ENCODE results near the gene CTTNBP2.

The CTTNBP2 gene

GRCh38 chr7:117870448-117871130 is 2.7 kb downstream of the CTTNBP2 start:
- no peak for DNase-seq

- no peak for DNase-seq
Measured at GRCh38 chr7:117869374-117869773, 3.9 kb downstream of the CTTNBP2 start.

- DNase-seq = no peak
Measured at GRCh38 chr7:117863618-117864017, 9.6 kb downstream of the CTTNBP2 start.

GRCh38 chr7:117862378-117862777 is 10.9 kb downstream of the CTTNBP2 start:
- DNase-seq = no peak

GRCh38 chr7:117859246-117859812 is 13.9 kb downstream of the CTTNBP2 start:
- no peak for DNase-seq

DNA sequence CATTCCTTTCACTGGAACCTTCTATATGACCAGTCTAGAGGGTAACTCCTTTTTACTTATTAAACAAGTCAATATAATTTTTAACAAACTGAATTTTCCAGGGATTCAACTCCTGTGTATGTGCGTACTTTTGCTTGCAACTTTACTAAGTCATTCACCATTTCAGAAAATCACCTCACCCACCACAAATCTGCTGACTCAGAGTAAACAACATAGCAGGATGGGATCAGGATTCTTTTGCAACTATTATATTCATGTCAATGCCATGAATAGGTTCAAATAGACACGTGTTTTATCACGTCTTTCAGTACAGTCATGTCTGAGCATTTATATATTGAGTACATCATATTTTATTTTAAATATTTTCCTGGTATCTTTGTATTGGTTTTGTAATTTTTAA is 14.5 kb downstream of the CTTNBP2 start:
- DNase-seq = no peak

DNA sequence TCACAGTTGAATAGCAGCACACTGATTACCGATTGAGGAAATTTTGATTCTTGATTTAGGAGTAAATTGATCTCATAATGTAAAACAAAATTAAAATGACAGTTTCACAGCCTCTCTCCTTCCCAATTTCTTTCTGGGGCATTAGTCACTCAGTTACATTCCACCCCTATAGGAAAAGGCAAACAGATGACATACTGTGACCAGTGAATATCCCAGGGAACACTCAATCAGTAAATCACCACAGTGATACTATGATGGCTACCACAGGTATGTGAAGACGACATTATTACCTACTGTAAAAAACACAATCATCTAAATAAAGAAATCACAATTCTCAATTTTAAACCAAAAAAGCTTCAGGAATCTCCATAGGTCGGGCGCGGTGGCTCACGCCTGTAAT is 15.5 kb downstream of the CTTNBP2 start:
- DNase-seq = no peak

DNA sequence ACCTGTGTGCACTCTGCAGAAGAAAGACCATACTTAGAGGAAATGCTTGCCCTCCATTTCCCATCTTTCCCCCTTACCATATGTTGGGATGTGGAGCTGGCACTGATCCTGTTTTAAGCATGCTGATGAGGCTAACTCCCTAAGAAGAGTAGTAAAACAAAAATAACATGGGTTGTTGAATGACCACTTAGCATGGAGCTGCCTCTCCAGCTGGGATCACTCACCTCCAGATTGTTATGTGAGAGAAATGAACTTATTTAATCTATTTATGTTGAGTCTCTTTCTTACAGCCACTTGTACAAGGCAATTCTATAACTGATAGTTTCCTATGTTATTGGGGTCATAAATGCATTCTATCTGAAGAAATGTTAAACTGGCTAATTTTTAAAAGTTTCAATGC is 17.0 kb downstream of the CTTNBP2 start:
- DNase-seq = no peak

- no peak for DNase-seq
Measured at GRCh38 chr7:117854186-117854585, 19.1 kb downstream of the CTTNBP2 start.

- DNase-seq = no peak
Measured at GRCh38 chr7:117848941-117849340, 24.3 kb downstream of the CTTNBP2 start.

DNA sequence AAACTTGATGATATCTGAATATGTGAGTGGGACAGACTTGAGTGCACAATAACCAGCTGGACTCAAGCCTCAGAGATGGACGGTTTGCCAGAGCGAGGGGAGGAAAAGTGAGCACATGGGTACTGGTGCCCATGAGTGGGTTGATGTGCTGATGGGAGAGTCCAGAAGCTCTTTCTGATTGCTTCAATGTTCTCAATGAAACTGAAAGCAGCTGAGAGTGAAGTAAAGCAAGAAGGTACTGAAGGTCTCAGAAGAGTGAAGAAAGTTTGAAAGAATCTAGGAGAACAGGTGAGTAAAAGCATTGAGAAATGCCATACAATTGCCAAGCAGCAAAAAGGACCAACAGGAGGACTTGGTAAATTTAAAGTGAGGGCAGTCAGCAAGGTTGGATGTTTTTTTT is 28.6 kb downstream of the CTTNBP2 start:
- DNase-seq = no peak

- DNase-seq = no peak
Measured at GRCh38 chr7:117841611-117842010, 31.6 kb downstream of the CTTNBP2 start.

DNA sequence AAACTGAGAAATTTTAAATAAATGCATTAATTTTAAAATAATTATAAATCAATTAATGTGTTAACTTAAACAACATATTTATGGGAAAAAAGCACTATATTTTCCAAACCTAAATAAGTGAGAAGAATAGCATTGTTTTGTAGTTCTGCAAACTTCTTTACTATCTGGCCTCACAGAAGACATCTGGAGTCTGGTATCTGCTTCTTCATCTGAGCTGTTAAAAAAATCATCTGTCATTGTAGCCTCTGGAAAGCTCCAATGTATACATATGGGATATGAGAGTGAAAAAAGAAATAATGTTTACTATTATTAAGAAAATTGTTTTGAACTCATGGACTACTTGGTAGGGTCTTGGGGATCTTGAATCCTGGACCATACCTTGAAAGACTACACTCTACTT is 32.2 kb downstream of the CTTNBP2 start:
- no peak for DNase-seq

- DNase-seq = no peak
Measured at GRCh38 chr7:117839507-117839906, 33.7 kb downstream of the CTTNBP2 start.

DNA sequence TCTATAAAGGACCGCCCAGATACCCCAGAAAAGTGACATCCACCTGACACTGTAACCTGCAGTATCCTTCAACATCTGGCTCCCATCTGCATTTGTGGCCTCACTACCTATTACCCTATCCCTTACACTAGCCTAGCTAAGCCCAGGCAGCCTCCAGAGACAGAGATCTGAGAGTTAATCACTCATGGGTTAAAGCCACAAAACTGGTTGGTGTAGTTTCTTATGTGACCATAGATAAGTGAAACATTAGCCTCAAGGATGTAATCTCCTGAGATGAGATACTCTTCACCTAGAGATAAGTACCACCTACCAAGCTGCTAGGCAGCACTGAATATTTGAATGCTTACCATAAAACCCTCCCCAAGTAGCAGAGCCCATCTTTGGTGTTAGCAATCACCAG is 35.4 kb downstream of the CTTNBP2 start:
- no peak for DNase-seq

DNA sequence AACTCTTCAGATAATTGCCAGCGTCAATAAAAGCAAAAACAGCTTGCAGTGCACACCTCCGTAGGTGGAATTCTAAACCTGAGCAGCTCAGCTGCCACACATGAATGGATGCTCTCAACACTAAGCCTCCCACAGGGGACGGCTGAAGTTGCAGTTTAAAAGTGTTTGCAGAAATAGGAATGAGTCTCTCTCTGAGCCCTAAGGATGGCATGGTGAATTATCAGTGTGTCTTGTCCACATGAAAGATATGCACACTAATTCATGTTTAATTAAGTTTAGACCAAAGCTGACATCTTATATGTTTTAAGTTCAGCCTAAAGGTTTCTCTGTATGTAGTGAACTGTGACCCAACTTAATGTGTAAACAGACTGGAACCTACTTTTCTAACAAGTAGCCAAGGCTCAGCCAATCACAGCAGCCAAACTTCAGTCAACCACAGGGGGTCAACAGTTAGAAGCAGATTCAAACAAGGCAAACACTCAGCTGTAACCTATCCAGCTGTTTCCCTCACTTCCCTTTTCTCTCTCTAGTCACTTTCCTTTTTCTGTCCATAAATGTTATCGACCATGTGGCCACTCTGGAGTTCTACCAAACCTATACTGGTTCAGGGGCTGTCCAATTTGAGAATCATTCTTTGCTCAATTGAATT is 38.1 kb downstream of the CTTNBP2 start:
- no peak for DNase-seq

GRCh38 chr7:117830422-117830954 is 42.8 kb downstream of the CTTNBP2 start:
- no peak for DNase-seq

GRCh38 chr7:117829450-117830117 is 43.7 kb downstream of the CTTNBP2 start:
- DNase-seq = no peak

DNA sequence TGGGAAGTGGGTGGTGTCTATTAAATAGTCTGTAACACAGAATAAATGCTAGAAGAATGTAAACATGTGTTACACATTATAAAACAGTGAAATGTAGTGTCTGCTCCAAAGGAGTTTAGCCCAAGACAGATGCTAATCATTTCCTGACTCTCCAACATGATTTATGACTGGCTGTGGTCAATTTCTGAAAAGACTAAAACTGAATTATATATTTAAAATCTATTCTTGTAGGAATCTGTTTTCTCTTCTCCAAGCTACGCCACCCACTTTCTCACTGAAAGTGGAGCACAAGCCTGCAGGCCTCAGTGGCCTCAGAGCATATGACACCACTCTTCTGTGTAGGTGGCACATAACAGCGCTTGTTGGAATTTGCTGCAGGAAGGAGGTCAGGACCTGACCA is 44.4 kb downstream of the CTTNBP2 start:
- no peak for DNase-seq

- DNase-seq = no peak
Measured at GRCh38 chr7:117827862-117828261, 45.4 kb downstream of the CTTNBP2 start.

DNA sequence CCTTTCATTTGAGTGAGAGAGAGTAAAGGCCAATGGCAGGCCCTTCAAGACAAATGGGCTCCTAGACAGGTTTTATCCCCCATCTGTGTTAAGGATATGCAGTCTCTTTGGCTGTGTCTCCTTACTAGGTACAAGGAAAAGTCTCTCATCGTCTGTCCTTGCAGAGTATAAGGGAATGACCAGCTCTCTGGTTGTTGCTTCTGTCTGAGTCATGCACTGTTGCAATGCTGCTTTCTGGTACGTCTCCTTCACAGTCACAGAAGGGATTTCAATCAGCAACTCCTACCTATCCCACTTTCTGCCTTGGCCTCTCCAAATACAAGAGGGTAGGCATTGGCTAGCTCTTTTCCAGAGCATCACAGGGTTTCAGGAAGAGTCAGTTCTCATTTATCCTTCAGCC is 48.1 kb downstream of the CTTNBP2 start:
- no peak for DNase-seq

- no peak for DNase-seq
Measured at GRCh38 chr7:117824592-117824991, 48.6 kb downstream of the CTTNBP2 start.

- DNase-seq = no peak
Measured at GRCh38 chr7:117819558-117819957, 53.7 kb downstream of the CTTNBP2 start.

DNA sequence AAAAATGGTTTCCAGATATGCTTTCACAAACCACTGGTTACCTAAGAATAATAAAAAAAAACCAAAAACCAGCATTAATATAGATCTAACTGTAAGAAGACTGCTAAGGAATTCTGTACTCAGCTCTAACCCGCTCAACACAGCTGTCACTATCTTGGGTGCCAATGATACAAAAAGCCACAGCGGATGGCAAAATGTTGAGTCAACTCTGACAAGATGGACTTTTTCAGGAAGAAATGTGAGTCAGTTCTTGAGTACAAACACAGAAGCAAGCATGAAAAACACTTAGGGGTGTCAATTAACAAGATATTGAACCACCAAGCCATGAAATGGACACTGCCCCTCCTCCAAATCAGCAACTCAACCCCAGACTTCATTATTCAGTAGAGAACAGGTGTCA is 55.0 kb downstream of the CTTNBP2 start:
- DNase-seq = no peak
